A549 (cell line): ENCODE results near the gene MOB3C.

Source experiments
- EHF ChIP-seq: fragments of 250-450 bp; sonication (Bioruptor Pico); IDR thresholded peaks from 2 replicates; pipeline ENCODE4 v1.5.0; 2020; ENCODE audit warnings: mild to moderate bottlenecking
- EP300 ChIP-seq, 2 experiments: fragments of >200 bp; sonication (Bioruptor Twin); formaldehyde crosslinking; IDR thresholded peaks; 2 replicates in 1 of 2; 3 replicates in 1 of 2; pipeline ENCODE4 v1.6.1; 2016 to 2017
- POLR2A ChIP-seq: IDR thresholded peaks from 2 replicates; pipeline ENCODE4 v1.6.1; 2012; ENCODE audit warnings: mild to moderate bottlenecking, low read length
- RAD21 ChIP-seq, 2 experiments: fragments of >200 bp in 1 of 2; sonication (Bioruptor Twin) in 1 of 2; formaldehyde crosslinking in 1 of 2; IDR thresholded peaks in 1 of 2; conservative IDR thresholded peaks in 1 of 2; 2 replicates in 1 of 2; 3 replicates in 1 of 2; pipeline ENCODE4 v1.6.1; 2012 to 2018; ENCODE audit warnings: inconsistent platforms in 1 of 2
- SREBF2 ChIP-seq: fragments of 450-650 bp; IDR thresholded peaks from 2 replicates; pipeline ENCODE4 v1.6.1; 2014; ENCODE audit warnings: mild to moderate bottlenecking, moderate library complexity
- TF ChIP-seq, protein P1 (sequence below): IDR thresholded peaks from 2 replicates; pipeline ENCODE4 v1.6.1; 2012
- TF ChIP-seq, protein P2 (sequence below): fragments of >200 bp; sonication (Bioruptor Twin); formaldehyde crosslinking; IDR thresholded peaks from 3 replicates; pipeline ENCODE4 v1.5.1; 2016
- TF ChIP-seq, protein P3 (sequence below): fragments of 150-350 bp; IDR thresholded peaks from 2 replicates; pipeline ENCODE4 v1.6.1; 2014; ENCODE audit warnings: low read depth, mild to moderate bottlenecking, low read length
- TF ChIP-seq, protein P4 (sequence below): fragments of 450-650 bp; IDR thresholded peaks from 2 replicates; pipeline ENCODE4 v1.6.1; 2014; ENCODE audit warnings: antibody characterized with exemption

DNA sequence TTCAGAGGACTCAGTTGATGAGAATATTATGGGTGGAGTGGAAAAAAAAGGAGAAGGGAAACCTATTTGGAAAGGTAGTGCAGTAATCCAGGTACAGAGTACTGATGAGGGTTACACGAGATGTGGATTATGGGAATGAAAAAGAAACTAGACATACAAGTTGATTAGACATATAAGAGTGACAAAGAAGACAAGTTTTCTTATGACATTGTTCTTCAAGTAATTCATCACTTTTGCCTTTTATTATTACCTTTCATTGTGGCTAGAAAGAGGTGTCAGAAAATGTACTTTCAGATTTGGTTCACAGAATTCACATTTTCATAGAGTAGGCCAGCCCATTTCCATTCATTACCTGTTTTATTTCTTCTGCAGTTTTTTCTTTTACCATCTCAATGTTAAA, 41.2 kb upstream of the MOB3C start:
- no peak for TF ChIP-seq RAD21 (conservative IDR thresholded peaks at IDR 0.05 in 1 of 2, IDR thresholded peaks at IDR 0.05 in 1 of 2)
- TF ChIP-seq, protein P1, sequence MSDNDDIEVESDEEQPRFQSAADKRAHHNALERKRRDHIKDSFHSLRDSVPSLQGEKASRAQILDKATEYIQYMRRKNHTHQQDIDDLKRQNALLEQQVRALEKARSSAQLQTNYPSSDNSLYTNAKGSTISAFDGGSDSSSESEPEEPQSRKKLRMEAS = no peak
- TF ChIP-seq, protein P2, sequence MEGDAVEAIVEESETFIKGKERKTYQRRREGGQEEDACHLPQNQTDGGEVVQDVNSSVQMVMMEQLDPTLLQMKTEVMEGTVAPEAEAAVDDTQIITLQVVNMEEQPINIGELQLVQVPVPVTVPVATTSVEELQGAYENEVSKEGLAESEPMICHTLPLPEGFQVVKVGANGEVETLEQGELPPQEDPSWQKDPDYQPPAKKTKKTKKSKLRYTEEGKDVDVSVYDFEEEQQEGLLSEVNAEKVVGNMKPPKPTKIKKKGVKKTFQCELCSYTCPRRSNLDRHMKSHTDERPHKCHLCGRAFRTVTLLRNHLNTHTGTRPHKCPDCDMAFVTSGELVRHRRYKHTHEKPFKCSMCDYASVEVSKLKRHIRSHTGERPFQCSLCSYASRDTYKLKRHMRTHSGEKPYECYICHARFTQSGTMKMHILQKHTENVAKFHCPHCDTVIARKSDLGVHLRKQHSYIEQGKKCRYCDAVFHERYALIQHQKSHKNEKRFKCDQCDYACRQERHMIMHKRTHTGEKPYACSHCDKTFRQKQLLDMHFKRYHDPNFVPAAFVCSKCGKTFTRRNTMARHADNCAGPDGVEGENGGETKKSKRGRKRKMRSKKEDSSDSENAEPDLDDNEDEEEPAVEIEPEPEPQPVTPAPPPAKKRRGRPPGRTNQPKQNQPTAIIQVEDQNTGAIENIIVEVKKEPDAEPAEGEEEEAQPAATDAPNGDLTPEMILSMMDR = no peak
- no peak for TF ChIP-seq EHF (CRISPR knock-in tag)
- no peak for TF ChIP-seq POLR2A
- TF ChIP-seq, protein P3, sequence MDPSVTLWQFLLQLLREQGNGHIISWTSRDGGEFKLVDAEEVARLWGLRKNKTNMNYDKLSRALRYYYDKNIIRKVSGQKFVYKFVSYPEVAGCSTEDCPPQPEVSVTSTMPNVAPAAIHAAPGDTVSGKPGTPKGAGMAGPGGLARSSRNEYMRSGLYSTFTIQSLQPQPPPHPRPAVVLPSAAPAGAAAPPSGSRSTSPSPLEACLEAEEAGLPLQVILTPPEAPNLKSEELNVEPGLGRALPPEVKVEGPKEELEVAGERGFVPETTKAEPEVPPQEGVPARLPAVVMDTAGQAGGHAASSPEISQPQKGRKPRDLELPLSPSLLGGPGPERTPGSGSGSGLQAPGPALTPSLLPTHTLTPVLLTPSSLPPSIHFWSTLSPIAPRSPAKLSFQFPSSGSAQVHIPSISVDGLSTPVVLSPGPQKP = no peak
- TF ChIP-seq, protein P4, sequence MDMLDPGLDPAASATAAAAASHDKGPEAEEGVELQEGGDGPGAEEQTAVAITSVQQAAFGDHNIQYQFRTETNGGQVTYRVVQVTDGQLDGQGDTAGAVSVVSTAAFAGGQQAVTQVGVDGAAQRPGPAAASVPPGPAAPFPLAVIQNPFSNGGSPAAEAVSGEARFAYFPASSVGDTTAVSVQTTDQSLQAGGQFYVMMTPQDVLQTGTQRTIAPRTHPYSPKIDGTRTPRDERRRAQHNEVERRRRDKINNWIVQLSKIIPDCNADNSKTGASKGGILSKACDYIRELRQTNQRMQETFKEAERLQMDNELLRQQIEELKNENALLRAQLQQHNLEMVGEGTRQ = no peak
- TF ChIP-seq SREBF2 = no peak
- no peak for TF ChIP-seq EP300 (IDR thresholded peaks at IDR 0.05)
